Measurements from ENCODE around the gene HMHB1. TPM values are rescaled to one million over a fixed set of nuclear protein-coding genes. Genes with fewer than 3 reads are reported as not detected.

Gene HMHB1
- total RNA-seq, 1 experiment from 2014 or later, result not detected

- no peak overlapping the region for H3K14ac ChIP-seq (ENCODE audit: insufficient read depth, low read length)
- no peaks in the 10 kb centered on the region for H4K20me1 ChIP-seq (ENCODE audit: control insufficient read depth, insufficient read depth, insufficient read length)
- H3K79me2 ChIP-seq (ENCODE audit: insufficient read depth, low read length), result no peaks in the 10 kb centered on the region
- H3K79me1 ChIP-seq (ENCODE audit: insufficient read depth, low read depth, low read length, poor library complexity, severe bottlenecking), result no peaks in the 10 kb centered on the region
- H3T11ph ChIP-seq (ENCODE audit: low read length), result no peak overlapping the region
- H2BK120ac ChIP-seq (ENCODE audit: low read depth, low read length, poor library complexity, severe bottlenecking), result no peak overlapping the region
- no peak overlapping the region for H4K91ac ChIP-seq (ENCODE audit: insufficient read length, low read depth, low read length)
- no peak overlapping the region for H2BK15ac ChIP-seq (ENCODE audit: low read depth, low read length)
- no peak overlapping the region for H3K27ac ChIP-seq (ENCODE audit: insufficient read length, low read depth, low read length)
- H3K4me1 ChIP-seq (ENCODE audit: insufficient read depth, low read length), result no peaks in the 10 kb centered on the region
- H3K56ac ChIP-seq (ENCODE audit: insufficient read length, low read depth, low read length), result no peak overlapping the region
- no peak overlapping the region for H3K18ac ChIP-seq (ENCODE audit: insufficient read length, low read depth, low read length)
- no peak overlapping the region for H4K8ac ChIP-seq (replicated peaks; ENCODE audit: insufficient read length, low read depth, low read length)
- no peak overlapping the region for H3K4me3 Mint-ChIP-seq
- TF ChIP-seq CTCF (conservative IDR thresholded peaks at IDR 0.05), result no peak
- no peaks in the 10 kb centered on the region for H3K27me3 Mint-ChIP-seq (ENCODE audit: low read depth)
- no peaks in the 10 kb centered on the region for H3K9me3 ChIP-seq (ENCODE audit: control insufficient read depth, low read depth, low read length)
- H3K4me1 Mint-ChIP-seq, result peaks cover 0 to 3% of the 10 kb centered on the region in 2 experiments; a peak in 2 of 4 replicates
- H3K27me3 ChIP-seq (ENCODE audit: insufficient read depth, low read length), result no peaks in the 10 kb centered on the region
- H4K5ac ChIP-seq (ENCODE audit: insufficient read length, low read depth, low read length), result no peak overlapping the region
- no peaks in the 10 kb centered on the region for H3K36me3 Mint-ChIP-seq (ENCODE audit: insufficient read depth in 1 of 3, low read depth in 3 of 3)
- no peak overlapping the region for H3K4ac ChIP-seq (ENCODE audit: low read depth, low read length)
- H3K27ac Mint-ChIP-seq, result no peak overlapping the region
- no peak overlapping the region for H2BK20ac ChIP-seq (ENCODE audit: low read depth, low read length, poor library complexity, severe bottlenecking)
- H2BK12ac ChIP-seq (ENCODE audit: insufficient read length, low read depth, low read length), result no peak overlapping the region
- no peak for DNase-seq
- no peak overlapping the region for H3K23ac ChIP-seq (ENCODE audit: insufficient read length, low read depth, low read length)
- H2BK5ac ChIP-seq (ENCODE audit: insufficient read length, low read length), result no peak overlapping the region
- no peak overlapping the region for H3K9ac ChIP-seq (ENCODE audit: extremely low read depth, insufficient read length, low read length)
- no peak overlapping the region for H3K4me2 ChIP-seq (ENCODE audit: insufficient read depth, insufficient read length, low read length)
- no peak overlapping the region for H2AFZ ChIP-seq (ENCODE audit: low read length)
- H2AK5ac ChIP-seq (ENCODE audit: insufficient read length, low read length), result no peak overlapping the region
- H3K9me3 Mint-ChIP-seq, result no peaks in the 10 kb centered on the region; a peak in 1 of 5 replicates
- no peaks in the 10 kb centered on the region for H3K23me2 ChIP-seq (ENCODE audit: insufficient read length, low read depth, low read length, poor library complexity, severe bottlenecking)
Observed at GRCh38 chr5:143862271-143862670, 50.3 kb downstream of the HMHB1 start.

Measured in H9 (cell line).